GM18951 (cell line): ENCODE measurements around the gene PSMD2.

Source experiments
- POLR2A ChIP-seq: IDR thresholded peaks from 4 replicates; pipeline ENCODE4 v1.6.1; 2011; ENCODE audit warnings: mild to moderate bottlenecking; ENCODE audit not compliant: insufficient read length, insufficient read depth; ENCODE audit errors: extremely low read depth
- in situ Hi-C: fragments of 300-500 bp; cut with MboI; formaldehyde crosslinking; loops from one replicate; pipeline ENCODE4 v1.12.0; 2022; ENCODE audit warnings: low sequenced_read_pairs, mixed read lengths, inconsistent platforms; ENCODE audit not compliant: unreplicated experiment

Gene PSMD2

GRCh38 chr3:184355261-184356040, 56.4 kb downstream of the PSMD2 start:
- no peak for TF ChIP-seq POLR2A
- in situ Hi-C loops, result loop anchor here (25.0 kb wide), 1 partner anchor 182 kb away; no protein-coding TSS in a partner anchor

- in situ Hi-C loops, result loop anchor here (25.0 kb wide), 1 partner anchor 180 kb away; no protein-coding TSS in a partner anchor
- TF ChIP-seq POLR2A, result no peak
Observed at GRCh38 chr3:184357248-184358123, 58.4 kb downstream of the PSMD2 start.

- TF ChIP-seq POLR2A, result no peak
- in situ Hi-C loops, result loop anchor here (25.0 kb wide), 1 partner anchor 179 kb away; no protein-coding TSS in a partner anchor
Observed at GRCh38 chr3:184358124-184358767, 59.2 kb downstream of the PSMD2 start.
